HG03469 (cell line): ENCODE measurements around the gene FER.
A peak's percentile ranks its signal among the peaks of the same experiment; 100 is the strongest.
"Not testable (repeated sequence)": the region's sequence is repeated elsewhere in the genome, so short reads cannot be mapped to it uniquely, and the experiment has no call there.

Experiments
- ATAC-seq: cut with Tn5 transposase; IDR thresholded peaks from one replicate; pipeline ENCODE4 v1.9.1; 2021; ENCODE audit warnings: mild to moderate bottlenecking, moderate library complexity, moderate number of reproducible peaks; ENCODE audit not compliant: unreplicated experiment

Gene FER

GRCh38 chr5:108869066-108869465 lies 121.4 kb downstream of the FER start:
- no peak for ATAC-seq

DNA sequence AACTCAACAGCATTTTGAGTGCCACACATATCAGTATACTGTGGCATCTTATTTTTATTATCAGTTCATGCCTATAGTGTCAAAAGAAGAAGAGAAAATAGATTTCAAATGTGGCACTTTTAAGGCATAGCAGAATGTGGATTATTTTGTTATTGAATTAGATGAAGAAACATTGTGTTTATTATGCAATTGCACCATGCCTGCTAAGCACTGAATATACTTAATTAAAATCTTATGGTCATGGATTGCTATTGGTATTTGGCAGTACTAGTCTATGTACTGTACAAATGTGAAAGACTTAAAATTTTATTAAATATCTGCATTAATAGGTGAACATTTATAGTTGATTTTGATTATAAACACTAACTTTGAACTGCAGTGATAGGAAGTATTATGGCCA lies 128.8 kb downstream of the FER start:
- no peak for ATAC-seq

DNA sequence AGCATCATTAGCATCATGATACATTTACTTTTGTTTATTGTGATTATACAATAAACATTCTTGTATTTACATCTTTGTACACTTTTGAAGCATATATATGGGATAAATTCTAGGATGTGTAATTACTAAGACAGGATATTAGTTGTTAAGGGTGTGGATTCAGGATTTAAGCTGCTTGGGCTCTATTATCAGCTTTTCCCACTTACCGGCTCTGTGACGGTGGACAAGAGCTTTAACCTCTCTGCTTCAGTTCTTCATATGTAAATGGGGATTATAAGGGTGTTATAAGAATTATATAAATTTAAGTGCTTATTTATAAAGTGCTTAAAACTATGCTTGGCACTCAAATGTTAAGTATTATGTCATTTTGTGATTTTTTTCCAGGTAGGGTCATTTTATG lies 131.1 kb downstream of the FER start:
- no peak for ATAC-seq

- no peak for ATAC-seq
Observed at GRCh38 chr5:108881133-108881532, 133.4 kb downstream of the FER start.

GRCh38 chr5:108884736-108885135 lies 137.0 kb downstream of the FER start:
- no peak for ATAC-seq

- no peak for ATAC-seq
Observed at GRCh38 chr5:108898257-108898656, 150.6 kb downstream of the FER start.

- ATAC-seq: no peak
Observed at GRCh38 chr5:108898707-108899106, 151.0 kb downstream of the FER start.

DNA sequence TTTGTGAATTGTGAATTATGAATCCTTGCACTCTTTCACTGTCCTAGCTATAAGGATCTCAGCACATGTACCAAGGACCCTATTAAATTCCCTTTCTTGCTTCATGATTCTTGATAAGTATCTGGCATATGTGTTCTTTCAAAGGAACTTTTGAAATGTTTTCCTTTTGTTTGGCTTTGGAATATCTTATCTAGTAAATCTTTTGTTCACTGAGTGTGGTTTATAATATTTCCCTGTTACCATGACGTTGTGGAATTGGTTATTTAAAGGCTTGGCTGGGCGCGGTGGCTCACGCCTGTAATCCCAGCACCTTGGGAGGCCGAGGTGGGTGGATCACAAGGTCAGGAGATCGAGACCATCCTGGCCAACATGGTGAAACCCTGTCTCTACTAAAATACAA lies 151.5 kb downstream of the FER start:
- ATAC-seq: not testable (repeated sequence)

DNA sequence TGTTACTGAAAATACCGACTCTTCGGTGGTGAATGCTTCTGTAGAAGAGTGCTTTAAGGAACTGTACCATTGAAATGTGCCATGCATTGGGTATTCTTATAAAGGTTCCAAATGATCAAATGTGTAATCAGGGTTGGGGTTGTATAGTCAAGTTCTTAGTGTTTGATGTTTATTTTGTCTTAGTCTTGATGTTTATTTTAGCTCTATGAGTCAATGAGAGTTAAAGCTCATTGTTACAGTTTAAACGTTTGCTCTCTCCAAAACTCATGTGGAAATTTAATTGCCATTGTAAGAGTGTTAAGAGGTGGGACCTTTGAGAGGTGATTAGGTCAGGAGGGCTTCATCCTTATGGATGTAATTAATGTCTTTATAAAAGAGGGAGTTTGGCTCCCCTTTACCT lies 153.0 kb downstream of the FER start:
- no peak for ATAC-seq

GRCh38 chr5:108905805-108906204 lies 158.1 kb downstream of the FER start:
- no peak for ATAC-seq

- ATAC-seq: no peak
Observed at GRCh38 chr5:108910627-108911026, 162.9 kb downstream of the FER start.

DNA sequence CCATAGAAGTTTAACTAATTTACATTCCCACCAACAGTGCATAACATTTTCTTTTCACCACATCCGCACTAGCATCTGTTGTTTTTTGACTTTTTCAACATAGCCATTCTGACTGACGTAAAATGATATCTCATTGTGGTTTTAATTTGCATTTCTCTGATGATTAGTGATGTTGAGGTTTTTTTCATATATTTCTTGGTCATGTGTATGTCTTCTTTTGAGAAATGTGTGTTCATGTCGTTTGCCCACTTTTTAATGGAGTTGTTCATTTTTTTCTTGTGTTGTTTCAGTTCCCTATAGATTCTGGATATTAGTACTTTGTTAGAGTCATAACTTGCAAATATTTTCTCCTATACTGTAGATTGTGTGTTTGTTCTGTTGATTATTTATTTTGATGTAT lies 163.4 kb downstream of the FER start:
- peak; percentile 61 for ATAC-seq

- no peak for ATAC-seq
Observed at GRCh38 chr5:108917596-108917995, 169.9 kb downstream of the FER start.

DNA sequence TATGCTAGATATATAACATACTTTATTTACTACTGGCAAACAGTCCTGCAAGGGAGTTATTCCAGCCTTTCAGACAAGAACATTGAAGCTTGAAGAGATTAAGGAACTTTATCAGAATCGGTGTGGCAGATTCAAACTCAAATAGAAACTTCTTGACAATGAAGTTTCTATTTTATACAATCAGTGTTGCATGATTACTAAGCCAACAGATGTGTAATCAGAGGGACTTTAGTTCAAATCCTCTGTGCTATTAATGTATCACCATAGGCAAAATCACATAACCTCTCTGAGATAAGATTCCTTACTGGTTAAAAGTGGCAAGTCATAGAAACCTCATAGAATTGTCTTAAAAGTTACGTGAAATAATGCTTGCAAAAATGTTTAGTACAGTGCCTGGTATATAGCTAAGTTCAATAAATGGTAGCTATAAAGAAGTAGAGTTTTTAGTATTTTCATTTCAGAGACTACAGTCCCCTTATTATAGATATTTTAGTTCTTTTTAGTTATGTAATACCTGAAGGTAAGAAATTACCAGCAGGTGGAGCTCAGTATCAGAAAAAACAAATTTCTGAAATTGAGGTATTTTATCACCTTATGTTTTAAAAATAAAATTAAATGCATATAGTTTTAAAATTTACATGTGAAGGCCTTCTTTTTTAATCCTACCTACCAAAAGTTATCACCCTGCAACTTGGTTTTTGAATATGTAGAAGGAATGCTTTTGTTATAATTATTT lies 172.1 kb downstream of the FER start:
- no peak for ATAC-seq

- no peak for ATAC-seq
Observed at GRCh38 chr5:108924457-108924961, 176.8 kb downstream of the FER start.

DNA sequence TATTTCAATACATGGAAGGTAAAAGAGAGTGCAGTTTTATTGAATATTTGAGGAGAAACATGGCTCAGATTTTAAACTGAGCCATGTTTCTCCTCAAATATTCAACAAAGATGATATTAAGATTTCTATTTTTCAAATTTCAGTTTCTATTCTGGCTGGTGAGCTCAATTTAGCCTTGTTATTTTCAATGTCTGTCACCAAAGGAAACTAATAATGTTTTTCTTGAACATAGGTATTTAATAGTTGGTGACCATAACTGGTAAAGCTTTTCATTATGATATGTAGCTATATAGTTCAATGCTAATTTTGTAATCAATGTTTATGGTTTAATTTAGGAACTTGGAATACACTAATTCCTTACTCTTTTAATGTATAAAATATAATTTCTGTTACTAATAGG lies 177.4 kb downstream of the FER start:
- no peak for ATAC-seq

DNA sequence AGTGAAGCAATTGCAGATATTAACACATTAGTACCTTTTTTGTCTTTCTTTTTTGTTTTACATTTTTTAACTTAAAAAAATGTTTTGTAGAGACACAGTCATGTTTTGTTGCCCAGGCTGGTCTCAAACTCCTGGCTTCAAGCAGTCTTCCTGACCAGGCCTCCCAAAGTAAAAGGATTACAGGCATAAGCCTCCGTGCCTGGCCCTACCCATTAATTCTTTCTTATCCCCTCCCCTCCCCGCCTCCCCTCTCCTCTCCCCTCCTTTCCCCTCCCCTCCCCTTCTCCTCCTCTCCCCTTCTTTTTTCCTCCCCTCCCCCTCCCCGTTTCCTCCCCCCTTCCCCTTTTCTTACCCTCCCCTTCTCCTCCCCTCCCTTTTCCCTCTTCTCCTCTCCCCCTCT lies 182.4 kb downstream of the FER start:
- no peak for ATAC-seq

- no peak for ATAC-seq
Observed at GRCh38 chr5:108935611-108936010, 187.9 kb downstream of the FER start.

GRCh38 chr5:108937221-108937620 lies 189.5 kb downstream of the FER start:
- no peak for ATAC-seq

DNA sequence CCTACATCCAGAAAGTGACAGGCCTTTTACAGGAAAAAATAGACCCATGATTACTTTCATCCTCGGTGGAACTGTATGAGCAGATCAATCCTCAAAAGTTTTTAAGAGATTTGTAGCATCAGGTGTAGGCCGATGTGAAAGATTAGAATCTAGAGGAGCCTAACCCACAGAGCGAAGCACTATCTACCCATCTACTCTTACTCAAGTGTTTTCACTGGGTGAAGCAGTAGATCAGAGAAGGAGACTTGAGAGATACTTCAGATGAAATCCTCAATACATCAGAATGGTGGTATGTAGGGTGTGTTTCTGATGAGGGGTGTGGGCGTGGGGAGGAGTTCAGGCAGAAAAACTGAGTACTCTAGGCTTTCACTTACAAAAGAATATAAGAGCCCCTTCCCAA lies 192.8 kb downstream of the FER start:
- ATAC-seq: no peak

DNA sequence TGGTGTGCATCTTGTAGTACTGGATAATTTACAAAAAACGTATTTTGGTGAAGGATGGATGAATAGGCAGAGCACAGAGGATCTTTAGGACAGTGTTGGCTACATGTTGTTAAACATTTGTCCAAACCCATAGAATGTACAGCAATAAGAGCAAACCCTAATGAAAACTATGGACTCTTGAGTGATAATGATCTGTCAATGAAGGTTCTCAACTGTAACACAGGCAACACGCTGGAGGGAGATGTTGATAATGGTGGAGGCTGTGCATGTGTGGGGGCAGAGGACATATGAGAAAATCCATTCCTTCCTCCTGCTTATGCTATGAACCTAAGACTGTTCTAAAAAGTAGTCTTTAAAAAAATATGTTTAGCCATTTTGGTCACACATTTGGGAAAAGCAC lies 194.0 kb downstream of the FER start:
- no peak for ATAC-seq

- ATAC-seq: no peak
Observed at GRCh38 chr5:108942701-108943100, 195.0 kb downstream of the FER start.

GRCh38 chr5:108945094-108945493 lies 197.4 kb downstream of the FER start:
- no peak for ATAC-seq
